GM18909 (cell line): ENCODE measurements around the gene ARSJ.

Source experiments
- ATAC-seq: cut with Tn5 transposase; IDR thresholded peaks from one replicate; pipeline ENCODE4 v1.9.1; 2021; ENCODE audit warnings: mild to moderate bottlenecking; ENCODE audit not compliant: unreplicated experiment, poor library complexity

The ARSJ gene

DNA sequence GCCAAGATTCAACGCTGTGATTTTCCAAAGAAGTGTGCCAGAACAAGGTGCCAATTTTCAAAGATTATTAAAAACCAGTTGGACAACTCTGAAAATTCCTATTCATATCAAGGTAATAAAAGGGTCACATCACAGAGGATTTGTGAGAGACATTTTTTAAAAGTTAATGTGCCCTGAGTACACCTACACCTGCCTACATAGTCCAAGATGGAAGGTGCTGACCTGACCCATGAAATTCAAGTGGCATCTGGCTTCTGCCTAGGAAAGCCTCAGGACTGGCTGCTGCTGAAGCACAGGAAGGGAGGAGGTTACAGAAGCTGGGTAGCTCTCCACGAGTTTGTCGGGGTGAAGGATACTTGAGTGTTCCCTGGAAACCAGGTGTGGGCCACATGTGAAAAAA is 11.4 kb upstream of the ARSJ start:
- no peak for ATAC-seq

DNA sequence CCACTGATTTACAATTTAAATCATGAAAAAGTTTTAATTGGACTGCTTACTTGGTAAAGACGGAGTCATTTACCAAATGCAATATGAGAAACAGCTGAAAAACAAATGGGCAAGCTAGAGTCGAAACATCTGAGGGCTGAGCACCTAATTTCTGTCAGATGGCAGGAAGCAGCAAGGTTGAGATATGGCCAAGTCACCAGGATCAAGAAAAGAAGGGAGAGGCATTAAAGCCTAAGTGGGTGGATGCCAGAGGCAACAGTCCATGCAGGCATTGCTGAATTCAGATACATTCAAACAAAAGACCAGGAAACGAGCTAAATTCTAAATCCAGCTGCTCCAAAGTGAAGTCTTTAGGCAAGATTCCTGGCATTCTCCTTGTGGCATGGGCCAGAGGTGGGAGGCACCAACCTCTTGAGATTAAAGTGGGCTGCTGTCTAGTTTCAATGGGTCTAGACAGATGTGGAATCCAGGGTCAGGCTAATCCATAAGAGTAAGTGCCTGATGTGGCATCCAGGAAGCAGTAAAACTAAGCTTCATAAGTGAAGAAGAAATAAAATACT is 8.0 kb upstream of the ARSJ start:
- no peak for ATAC-seq

DNA sequence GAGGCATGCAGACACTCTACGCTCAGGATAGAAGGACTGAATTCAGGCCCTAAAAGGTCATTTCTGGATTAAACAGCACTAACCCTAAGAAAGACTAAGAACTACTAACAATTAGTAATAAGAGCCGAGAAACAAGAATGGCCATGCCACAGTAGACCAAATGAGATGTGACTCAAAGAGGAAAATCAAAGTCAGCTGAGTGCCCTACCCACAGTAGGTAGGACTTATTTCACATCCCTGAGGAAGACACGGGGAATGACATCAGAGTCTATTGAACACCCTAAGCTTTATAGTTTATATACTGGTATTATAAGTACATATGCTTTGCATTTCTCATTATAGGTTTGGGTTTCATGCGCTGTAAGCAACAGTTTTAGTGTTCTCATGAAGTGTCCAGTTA is 2.7 kb upstream of the ARSJ start:
- no peak for ATAC-seq

DNA sequence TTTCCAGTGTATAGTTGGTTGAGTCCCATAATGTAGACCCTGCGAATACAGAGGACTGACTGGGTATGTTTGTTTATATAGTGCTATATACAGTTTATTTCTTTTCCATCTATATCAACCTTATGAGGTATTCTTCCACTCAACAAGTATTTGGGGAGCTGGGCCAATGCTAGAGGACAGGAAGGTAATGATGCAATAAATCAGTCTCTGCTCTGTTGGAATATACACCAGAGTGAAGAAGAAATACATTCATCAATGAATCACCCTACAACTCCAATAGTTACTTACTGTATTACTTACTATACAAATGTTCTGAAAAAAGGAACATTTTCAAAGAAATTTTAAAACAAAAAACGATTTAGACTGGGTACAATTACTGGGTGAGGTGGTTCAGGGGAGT is 2.1 kb upstream of the ARSJ start:
- no peak for ATAC-seq

DNA sequence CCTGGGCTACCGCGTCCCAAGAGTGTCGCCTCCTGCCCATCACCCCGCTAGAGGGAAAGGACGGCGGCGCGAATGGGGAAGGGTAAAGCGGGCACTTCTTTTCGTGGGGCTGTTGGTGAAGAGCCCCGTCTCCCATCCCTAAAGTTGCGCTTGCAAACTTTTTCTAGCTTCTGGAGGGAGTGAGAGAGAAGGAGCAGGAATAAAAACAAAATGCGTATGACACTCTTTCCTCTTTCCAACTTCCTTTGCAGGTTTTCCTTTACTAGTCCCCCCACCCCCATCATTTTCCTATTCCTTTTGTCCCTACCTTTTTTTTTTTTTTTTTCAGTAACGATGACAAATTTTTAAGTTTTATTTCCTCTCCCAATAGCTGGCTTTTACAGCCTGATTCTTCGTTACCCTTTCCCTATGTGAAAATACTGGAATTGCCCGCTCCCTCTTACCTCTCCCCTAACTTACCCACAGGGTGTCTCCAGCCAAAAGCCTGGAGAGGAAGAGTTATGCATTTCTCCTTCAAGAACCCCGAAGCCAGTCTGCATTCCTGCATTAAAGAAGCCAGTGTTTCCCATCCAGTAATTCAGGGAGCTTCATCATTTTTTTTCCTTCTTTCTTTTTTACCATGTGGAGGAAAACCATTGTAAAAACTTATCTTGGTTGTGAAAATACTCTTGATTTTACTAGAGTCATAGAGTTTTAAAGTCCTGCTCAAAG is 613 bp upstream of the ARSJ start:
- ATAC-seq, result no peak

DNA sequence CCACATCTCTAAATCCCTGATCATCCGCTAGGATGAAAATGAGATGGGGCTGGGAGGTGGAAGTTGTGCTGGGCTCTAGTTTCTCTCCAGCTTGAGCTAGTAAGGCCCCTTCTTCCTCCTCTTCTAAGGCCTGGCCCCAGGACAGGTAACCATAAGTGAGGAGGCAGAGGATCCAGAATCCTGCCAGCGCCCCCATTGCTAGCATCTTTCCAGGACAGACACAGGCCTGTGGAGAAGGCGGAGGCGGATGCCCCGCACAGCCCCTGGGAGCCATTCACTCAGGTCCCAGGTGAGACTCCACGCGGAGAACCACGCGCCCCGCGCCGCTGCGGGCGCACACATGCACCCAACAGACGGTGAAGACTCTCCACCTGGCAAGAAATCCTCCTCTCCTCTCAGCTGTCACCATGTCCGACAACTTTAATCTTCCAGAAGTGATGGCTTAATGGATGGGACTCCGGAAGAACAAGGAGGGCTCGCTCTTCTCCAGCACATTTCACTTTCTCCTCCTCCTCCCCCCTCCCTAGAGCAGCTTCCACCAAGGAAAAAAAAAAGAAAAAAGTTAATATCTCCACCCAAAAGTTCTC is 793 bp downstream of the ARSJ start:
- ATAC-seq, result no peak

DNA sequence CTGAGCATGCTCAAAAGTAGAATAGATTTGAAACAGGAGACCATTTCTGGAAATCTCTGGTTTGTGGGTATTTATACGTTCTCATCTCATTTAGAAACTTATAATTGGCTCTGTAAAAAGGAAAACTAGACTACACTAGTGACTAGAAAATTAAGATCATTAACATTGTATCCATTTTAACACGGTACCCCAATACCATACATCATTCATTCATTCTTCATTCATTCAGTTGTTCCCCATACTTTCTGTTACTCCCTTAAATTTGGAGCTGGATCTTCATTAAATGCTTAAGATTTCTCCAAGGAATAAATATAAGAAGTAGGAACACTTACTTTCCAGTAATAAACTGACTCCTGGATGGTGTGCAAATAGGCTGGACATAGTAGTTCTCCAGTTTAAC is 1.3 kb downstream of the ARSJ start:
- no peak for ATAC-seq

DNA sequence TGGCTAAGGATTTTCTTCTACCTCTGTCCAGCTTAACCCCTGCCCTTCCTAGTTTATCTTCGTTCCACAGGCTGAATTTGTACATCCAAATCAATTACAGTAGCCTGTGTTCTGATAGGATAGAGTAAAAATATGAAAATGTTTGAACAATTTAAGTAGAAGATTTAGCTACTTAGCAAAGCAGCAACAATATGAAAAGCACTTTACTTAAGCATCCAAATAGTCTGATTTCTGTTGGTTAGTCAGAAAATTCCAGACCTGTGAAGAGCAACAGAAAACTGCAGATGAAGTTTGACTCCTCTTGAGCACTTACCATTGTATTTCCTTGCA is 2.0 kb downstream of the ARSJ start:
- ATAC-seq, result no peak

DNA sequence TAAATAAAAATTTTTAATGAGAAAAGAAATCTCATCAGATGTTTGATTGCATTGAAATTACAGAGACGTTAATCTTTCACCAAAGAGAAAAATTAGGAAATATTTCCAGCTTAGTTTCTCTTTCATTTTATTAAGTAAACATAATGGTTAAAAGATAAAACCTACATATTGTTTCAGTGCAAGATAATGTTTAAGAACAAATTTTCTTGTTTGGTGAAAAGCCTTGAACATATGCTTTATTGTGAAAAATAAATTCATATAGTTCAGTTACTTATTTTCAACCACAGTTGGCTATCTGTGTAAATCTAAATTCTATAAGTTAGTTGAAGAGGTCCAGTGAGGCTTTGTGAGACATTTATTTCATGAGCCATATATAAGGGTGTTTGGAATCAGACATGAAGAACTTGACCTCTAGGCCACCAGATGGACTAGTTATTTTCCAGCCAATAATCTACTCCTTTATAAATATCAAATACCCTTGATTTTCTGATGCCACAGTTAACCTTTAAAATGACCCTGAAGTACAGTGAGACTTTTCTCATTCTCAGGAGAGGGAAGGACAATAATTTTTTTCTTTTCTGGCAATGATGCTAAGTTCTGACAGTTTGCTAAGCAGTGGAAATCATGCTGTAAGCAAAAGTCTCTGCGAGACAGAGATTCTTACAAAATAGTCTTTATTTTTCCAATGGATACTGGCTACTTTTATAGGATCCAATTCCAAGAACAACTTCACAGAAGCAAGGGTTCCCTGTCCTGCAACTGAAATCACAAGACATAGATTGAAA is 2.5 kb downstream of the ARSJ start:
- no peak for ATAC-seq

DNA sequence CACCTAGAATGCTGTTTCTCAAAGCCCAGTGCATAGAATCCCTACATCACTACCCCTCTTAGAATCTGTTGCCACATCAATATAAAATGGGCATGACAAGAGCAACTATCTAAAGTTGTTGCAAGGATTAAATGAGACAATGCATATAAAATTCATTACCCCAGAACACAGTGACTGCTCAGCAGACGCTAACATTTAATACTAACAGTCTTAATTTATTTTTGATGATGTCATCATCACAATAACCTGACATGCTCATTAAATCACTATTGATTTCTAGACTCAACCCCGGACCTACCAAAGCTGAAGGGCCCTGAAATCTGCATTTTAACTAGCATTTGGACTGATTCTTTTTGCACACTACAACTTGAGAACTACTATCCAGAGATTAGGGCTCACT is 3.9 kb downstream of the ARSJ start:
- no peak for ATAC-seq

DNA sequence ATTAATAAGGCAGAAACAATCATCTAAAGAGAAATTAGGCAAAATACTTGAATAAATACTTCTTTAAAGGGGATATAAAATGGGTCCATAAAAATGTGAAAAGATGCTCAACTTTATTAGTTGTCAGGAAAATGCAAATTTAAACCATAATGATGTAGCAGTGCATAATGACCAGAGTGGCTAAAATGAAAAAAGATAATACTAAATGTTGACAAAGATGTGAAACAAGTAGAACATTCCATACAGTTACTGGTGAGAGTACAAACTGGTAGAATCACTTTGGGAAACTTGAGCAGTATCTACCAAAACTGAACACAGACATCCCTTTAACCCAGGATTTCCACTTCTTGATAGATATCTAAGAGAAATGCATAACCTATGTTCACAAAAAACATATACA is 5.0 kb downstream of the ARSJ start:
- ATAC-seq, result no peak

DNA sequence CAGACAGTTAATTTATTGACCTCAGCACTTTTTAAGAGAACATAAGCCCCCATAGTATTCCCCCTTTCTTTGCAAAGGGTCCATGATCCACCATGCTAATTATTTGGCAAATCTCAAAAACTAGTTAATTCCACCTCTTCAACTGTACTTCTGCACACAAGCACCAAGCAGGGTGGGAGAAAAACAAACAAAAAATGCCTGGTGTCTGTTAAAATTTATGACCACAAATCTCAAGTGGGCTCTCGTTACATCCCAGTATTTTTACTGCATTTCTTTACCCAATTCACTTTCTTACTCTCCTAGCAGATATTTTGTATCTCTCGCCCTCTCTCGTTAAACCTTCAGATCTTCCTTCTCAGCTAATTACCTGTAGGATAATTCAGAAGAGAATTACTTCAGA is 6.1 kb downstream of the ARSJ start:
- no peak for ATAC-seq

DNA sequence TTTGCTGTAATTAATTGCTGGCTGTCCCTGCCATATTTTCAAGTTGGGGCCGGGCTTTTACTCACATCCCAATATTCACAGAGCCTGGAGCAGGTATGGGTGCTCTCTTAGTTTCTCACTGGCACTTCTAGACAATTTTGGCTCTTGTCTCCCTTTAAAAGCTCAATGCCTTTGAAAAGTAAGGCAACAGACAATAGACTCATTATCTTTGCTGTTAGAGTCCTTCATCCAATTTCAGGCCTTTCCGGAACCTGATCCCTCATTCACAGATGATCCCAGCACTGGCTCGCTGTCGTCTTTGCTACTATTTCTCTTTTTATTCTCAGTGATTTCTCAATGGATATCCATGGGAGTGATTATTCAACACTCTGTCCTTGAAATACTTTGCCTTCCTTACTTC is 6.7 kb downstream of the ARSJ start:
- ATAC-seq, result no peak

DNA sequence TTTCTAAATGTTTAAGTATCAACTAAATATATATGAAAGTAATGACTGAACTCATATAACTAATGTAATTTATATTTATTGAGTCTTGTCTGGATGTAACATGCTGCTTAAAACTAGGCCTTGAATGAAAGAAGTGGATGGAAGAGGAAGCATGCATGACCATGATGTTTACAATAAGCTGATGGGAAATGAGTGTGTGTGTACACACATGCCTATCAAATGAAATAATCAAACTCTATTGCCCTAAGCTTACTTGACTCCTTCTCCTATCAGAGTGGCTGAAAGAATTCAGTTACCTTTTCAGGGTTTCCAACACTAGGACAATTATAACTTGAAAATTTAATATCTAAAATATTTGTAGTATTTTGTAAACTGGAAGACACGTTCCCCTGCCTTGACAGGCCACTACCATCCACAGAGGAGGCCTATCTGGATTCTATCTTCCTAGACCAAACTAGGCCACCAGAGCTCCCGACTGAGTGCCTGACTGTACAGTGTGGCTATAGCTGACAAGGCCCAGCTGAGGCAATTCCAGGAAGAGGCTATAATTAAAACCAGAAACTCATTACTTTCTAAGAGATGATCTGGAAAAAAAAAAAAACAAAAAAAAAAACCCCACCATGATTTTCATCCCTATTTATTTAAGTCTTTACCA is 7.6 kb downstream of the ARSJ start:
- no peak for ATAC-seq

DNA sequence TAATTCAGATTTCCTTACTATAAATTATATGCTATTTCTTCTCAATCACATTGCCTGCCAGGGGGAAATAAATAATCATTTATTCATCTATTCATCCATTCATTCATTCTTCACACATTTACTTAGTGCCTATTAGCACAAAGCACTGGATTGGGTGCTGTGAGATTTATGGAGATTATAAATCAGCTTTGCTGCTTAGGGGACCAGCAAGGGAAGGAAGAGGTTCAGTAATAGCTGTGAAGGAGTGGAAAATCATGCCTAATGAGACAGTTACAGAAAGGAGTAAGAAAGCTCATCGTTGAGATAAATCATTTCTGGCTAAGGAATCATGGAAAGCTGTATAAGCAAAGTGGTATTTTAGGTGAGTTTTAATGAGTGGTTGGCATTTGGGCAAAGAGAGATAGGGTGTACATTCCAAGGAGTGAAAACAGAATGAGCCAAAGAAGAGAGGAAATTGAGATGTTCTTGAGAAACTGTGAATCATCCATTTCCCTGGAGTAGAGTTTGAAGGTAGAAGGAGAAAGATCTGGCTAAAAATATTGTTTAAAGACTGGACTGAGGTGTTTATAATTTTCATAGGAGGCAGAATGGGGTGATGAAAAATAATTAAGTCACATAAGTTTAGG is 9.6 kb downstream of the ARSJ start:
- no peak for ATAC-seq

DNA sequence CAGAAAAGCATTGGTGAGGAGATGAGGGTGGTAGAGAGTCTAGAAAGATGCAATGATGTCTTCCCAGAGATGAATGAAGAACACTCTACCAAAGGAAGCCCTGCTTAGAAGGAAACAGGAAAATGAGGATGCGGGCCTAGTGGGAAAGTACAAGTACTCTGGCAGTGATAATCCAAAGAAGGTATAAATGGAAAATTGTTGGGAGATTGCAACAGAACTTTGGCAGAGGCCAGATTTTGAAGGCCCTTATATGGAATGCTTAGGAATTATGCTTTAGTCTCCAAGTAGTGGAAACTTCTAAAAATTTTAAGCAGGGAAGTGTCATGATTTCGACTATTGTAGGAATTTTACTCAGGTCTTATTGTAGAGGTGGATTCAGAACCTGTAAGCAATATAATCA is 11.0 kb downstream of the ARSJ start:
- ATAC-seq, result no peak

DNA sequence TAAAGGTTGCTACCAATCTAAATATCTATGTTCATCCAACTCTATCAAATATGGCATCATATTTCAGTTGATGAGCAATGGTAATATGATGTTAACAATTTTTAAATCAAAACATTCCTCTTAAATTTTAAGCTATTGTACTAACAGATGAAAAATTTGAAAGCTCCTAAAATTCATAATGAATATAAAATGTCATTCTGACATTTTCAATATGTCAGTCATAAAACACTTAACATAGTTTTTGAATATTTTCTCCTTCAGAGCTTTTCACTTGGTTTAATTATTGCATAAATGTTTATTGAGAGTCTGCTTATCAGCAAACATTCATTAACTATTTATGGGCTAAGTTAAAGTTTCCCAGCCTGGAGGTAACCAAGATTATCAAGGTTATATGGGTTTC is 11.8 kb downstream of the ARSJ start:
- no peak for ATAC-seq

DNA sequence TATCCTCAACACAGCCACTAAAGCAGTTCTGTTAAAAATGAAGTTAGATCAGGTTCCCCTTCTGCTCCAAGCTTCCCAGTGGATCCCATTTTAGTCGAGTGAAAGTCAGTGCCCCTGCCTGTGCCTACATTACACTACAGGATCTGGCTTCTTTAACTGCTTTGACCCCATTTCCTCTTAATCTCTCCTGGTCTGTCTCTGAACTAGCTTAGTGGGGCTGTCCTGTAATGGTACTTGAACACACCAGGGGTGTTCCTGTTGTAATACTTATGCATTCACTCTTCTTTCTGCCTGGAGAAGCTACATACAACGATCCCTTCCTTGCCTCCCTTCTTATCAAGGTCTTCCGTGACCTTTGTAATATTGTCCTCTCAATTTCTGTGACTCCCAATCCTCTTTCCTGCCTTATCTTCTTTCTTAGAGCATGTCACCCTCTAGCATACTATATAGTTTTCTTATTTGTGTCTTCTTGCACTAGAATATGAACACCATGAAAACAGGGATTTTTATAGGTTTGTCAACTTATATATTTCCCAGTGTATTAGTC is 16.7 kb downstream of the ARSJ start:
- ATAC-seq, result no peak

DNA sequence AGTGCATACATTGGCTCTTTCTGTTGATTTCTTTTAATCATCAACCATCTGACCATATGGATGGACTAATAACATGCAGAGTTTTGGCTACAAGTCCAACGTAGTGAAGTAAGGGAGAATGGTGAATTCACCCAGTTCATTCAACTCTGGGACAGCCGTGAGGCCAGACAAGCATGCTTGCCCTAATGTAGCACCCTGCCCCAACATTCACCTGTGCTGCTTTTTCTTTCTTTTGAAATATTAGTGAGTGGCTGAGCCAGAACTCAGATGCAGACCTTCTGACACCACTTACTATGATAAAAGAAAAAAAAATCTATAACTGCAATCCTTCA is 17.5 kb downstream of the ARSJ start:
- no peak for ATAC-seq

DNA sequence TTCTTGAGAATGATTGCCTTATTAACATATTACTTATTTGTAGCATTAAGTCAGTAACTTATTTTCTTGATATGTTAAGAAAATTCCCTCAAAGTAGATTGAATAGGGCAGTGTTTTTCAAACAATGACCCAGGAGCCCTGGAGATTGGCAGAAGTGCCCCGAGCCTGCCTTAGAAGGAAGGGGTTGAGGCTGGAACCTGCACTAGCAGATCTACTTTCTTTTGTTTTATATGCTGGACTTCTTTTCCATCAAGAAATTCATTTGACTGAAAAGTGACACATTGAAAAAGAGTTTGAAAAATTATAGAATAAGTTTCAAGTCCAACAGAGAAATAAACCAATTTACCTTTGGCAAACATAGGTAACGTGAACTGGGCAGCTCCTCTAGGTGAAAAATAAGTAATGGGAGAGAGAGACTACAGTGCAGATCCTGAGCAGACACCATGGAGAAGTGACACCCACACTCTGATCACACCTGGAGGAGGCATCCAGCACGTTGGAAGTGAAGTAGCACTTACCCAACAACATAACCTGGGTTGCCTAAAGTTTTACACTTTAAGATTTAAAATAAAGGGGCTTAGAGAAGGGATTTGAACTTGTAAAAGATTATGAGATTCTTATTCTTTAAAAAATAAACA is 18.6 kb downstream of the ARSJ start:
- no peak for ATAC-seq
